Neural progenitor cell (in vitro differentiated cells): Measurements from ENCODE around the gene PLEKHB2.

Experiments
- CTCF ChIP-seq: fragments of 200-600 bp; sonication (generic); IDR thresholded peaks from 2 replicates; pipeline ENCODE4 v1.5.1; 2017; ENCODE audit warnings: antibody characterized with exemption, mild to moderate bottlenecking
- EZH2 ChIP-seq: fragments of 200-600 bp; sonication (generic); IDR thresholded peaks from 2 replicates; pipeline ENCODE4 v1.6.1; 2017; ENCODE audit warnings: antibody characterized with exemption, mild to moderate bottlenecking, moderate library complexity

- no peak for TF ChIP-seq CTCF
- no peak for TF ChIP-seq EZH2
These were observed 23.9 kb upstream of the PLEKHB2 start for GRCh38 chr2:131081190-131081589.
